Stimulated activated CD8-positive, alpha-beta memory T cell treated with anti-CD3 and anti-CD28 coated beads, Interleukin-15, amount 100 ng/mL, for 1 hour (primary cell): ENCODE results near the gene POU2F3.

Experiments used
- DNase-seq: peaks from one replicate; pipeline ENCODE4 v3.0.0-alpha.2; 2020; ENCODE audit warnings: low read depth

Gene POU2F3

GRCh38 chr11:120342226-120342625 is 102.3 kb downstream of the POU2F3 start:
- no peak for DNase-seq

GRCh38 chr11:120342678-120343077 is 102.7 kb downstream of the POU2F3 start:
- no peak for DNase-seq

GRCh38 chr11:120343429-120343828 is 103.5 kb downstream of the POU2F3 start:
- DNase-seq: no peak

- no peak for DNase-seq
Measured at GRCh38 chr11:120344302-120345004, 104.5 kb downstream of the POU2F3 start.

- DNase-seq: no peak
Measured at GRCh38 chr11:120346233-120346632, 106.3 kb downstream of the POU2F3 start.

GRCh38 chr11:120350637-120351036 is 110.7 kb downstream of the POU2F3 start:
- DNase-seq: no peak

- DNase-seq: no peak
Measured at GRCh38 chr11:120352405-120352804, 112.5 kb downstream of the POU2F3 start.

- DNase-seq: no peak
Measured at GRCh38 chr11:120354068-120354467, 114.1 kb downstream of the POU2F3 start.

GRCh38 chr11:120354779-120355178 is 114.8 kb downstream of the POU2F3 start:
- no peak for DNase-seq

- DNase-seq: no peak
Measured at GRCh38 chr11:120357620-120358019, 117.7 kb downstream of the POU2F3 start.

GRCh38 chr11:120358729-120359128 is 118.8 kb downstream of the POU2F3 start:
- DNase-seq: no peak

GRCh38 chr11:120363436-120363835 is 123.5 kb downstream of the POU2F3 start:
- DNase-seq: no peak

GRCh38 chr11:120365512-120365911 is 125.6 kb downstream of the POU2F3 start:
- DNase-seq: no peak
